Left lung (tissue), 10 donors: ENCODE results near the gene SCRT2. TPM values are rescaled to one million over a fixed set of nuclear protein-coding genes. Genes with fewer than 3 reads are reported as not detected.

ENCODE experiments used
- ATAC-seq: fragments of 200-7000 bp; cut with Tn5 transposase; one replicate; pipeline ENCODE4 v1.9.1; 2020; ENCODE audit warnings: moderate library complexity
- DNase-seq, 4 donors: peaks; one replicate each; pipeline ENCODE4 v3.0.0-alpha.2; 2013 to 2020
- H3K27ac ChIP-seq, 2 donors: fragments of 200-600 bp; sonication (generic) in 1 of 2; one replicate each; pipeline versions ENCODE4 v1.5.0 to v1.8.0; 2020 to 2021
- H3K27me3 ChIP-seq, 2 donors: fragments of 200-600 bp; sonication (generic) in 1 of 2; one replicate each; pipeline versions ENCODE4 v1.5.0 to v1.8.0; 2020 to 2021
- H3K36me3 ChIP-seq, 2 donors: fragments of 200-600 bp; sonication (generic) in 1 of 2; one replicate each; pipeline versions ENCODE4 v1.5.0 to v1.8.0; 2020 to 2021
- H3K4me1 ChIP-seq, 2 donors: fragments of 200-600 bp; one replicate each; pipeline ENCODE4 v1.8.0; 2021
- H3K4me3 ChIP-seq, 2 donors: fragments of 200-600 bp; sonication (generic) in 1 of 2; one replicate each; pipeline versions ENCODE4 v1.5.0 to v1.8.0; 2020 to 2021; ENCODE audit warnings: mild to moderate bottlenecking in 1 of 2
- H3K9me3 ChIP-seq, 2 donors: fragments of 200-600 bp; sonication (generic) in 1 of 2; one replicate each; pipeline versions ENCODE4 v1.5.0 to v1.8.0; 2020 to 2021
- intact Hi-C, 2 donors: fragments of 100-400 bp; cut with DNase I; formaldehyde crosslinking; loops; one replicate each; pipeline versions ENCODE4 v1.11.2 to v1.14.2; 2022
- polyA plus RNA-seq, 6 donors: library from polyadenylated mRNA; unstranded; fragments of 120-200 nt; gene quantifications; one replicate each; pipeline ENCODE4 v1.2.1, GENCODE V29; 2013; ENCODE audit not compliant: insufficient read length in 6 of 6
- total RNA-seq, 2 donors: library from RNA; stranded (reverse); fragmentation: NEBNext Ultra II Directional; extraction: Animal tissue kit (Norgen Biotek cat#: 25700); gene quantifications; one replicate each; pipeline ENCODE4 v1.2.1, GENCODE V29; 2021
- TF ChIP-seq, protein P1 (sequence below), 2 donors: fragments of 200-600 bp; sonication (generic) in 1 of 2; IDR thresholded peaks; one replicate each; pipeline versions ENCODE4 v1.5.0 to v1.8.0; 2021; ENCODE audit warnings: antibody characterized with exemption in 2 of 2
- donor health status: DM: no; HTN: yes; CAD: no.
- donor health status: DM: no; HTN: no; CAD: no.

SCRT2 gene
- total and polyA plus RNA-seq, 8 donors, result not detected

DNA sequence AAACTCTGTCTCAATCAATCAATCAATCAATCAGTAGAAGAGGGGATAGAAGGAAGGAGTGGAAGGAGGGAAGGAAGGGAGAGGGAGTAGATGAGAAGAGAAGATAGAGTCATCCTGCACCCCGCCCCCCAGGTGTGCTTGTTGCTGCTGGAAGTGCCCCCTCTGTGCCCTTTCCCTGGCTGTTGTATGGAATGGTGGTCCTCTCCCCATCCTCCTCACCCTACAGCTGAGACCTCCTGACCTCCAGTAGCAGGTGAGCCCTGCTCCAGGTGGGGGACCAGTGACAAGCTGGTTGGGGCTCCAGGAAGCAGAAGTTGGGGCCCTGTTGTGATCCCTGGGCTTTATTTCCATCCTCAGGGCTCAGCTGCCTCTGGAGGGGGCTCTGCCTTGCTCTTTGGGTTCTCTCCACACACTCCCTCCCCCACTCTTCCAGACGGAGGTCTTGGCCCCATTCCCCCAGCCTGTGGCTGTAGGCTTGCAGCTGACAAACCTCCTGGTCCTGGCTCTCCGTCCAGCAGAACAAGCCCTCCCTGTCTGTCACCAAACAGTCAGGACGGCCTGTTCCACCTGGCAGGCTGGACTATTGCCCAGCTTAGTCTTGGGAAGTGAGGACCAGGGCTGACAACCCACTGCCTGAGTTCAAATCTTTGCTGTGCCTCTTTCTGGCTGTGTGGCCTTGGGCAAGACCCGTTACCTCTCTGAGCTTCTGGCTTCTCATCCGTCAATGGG, 26.0 kb upstream of the SCRT2 start:
- DNase-seq, result no peak
- intact Hi-C loops, result no loop called here
- Histone ChIP-seq H3K9me3 (no peaks in the 10 kb centered on the region), H3K4me3 (no peak overlapping the region), H3K4me1 (no peaks in the 10 kb centered on the region), H3K36me3 (no peaks in the 10 kb centered on the region), H3K27ac (no peak overlapping the region), H3K27me3 (peaks cover 0 to 61% of the 10 kb centered on the region in 2 donors)
- TF ChIP-seq, protein P1, sequence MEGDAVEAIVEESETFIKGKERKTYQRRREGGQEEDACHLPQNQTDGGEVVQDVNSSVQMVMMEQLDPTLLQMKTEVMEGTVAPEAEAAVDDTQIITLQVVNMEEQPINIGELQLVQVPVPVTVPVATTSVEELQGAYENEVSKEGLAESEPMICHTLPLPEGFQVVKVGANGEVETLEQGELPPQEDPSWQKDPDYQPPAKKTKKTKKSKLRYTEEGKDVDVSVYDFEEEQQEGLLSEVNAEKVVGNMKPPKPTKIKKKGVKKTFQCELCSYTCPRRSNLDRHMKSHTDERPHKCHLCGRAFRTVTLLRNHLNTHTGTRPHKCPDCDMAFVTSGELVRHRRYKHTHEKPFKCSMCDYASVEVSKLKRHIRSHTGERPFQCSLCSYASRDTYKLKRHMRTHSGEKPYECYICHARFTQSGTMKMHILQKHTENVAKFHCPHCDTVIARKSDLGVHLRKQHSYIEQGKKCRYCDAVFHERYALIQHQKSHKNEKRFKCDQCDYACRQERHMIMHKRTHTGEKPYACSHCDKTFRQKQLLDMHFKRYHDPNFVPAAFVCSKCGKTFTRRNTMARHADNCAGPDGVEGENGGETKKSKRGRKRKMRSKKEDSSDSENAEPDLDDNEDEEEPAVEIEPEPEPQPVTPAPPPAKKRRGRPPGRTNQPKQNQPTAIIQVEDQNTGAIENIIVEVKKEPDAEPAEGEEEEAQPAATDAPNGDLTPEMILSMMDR (IDR thresholded peaks at IDR 0.05), result no peak
- ATAC-seq, result no peak

GRCh38 chr20:699811-700338, 24.3 kb upstream of the SCRT2 start:
- ATAC-seq (no peak), DNase-seq (no peak)
- Histone ChIP-seq H3K4me1 (no peaks in the 10 kb centered on the region), H3K27me3 (peaks cover 0 to 48% of the 10 kb centered on the region in 2 donors), H3K9me3 (no peaks in the 10 kb centered on the region), H3K27ac (no peak overlapping the region), H3K36me3 (no peaks in the 10 kb centered on the region), H3K4me3 (no peak overlapping the region)
- TF ChIP-seq, protein P1 (IDR thresholded peaks at IDR 0.05), result no peak
- intact Hi-C loops, result no loop called here

GRCh38 chr20:699342-699741, 23.7 kb upstream of the SCRT2 start:
- Histone ChIP-seq H3K36me3 (no peaks in the 10 kb centered on the region), H3K27ac (no peak overlapping the region), H3K27me3 (peaks cover 0 to 47% of the 10 kb centered on the region in 2 donors), H3K9me3 (no peaks in the 10 kb centered on the region), H3K4me3 (no peak overlapping the region), H3K4me1 (no peaks in the 10 kb centered on the region)
- DNase-seq (no peak), ATAC-seq (no peak)
- TF ChIP-seq, protein P1 (IDR thresholded peaks at IDR 0.05), result no peak
- intact Hi-C loops, result no loop called here

DNA sequence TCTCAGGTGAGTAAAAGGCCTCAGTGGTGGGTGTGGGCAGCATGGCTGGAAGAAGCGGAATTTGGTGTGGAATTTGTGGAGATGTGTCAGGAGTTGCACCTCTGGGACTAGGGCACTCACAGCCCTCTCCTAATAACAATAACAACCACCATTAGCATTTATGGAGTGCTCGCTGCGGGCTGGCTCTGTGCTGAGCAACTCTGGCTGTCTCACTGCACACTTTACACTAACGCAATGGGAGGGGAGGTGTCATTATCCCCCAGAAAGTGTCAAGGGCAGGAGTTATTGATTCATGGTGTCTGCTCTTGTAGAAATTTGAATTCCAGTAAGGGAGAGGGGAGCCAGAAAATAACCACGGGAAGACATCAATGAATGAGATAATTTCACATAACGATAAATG, 22.7 kb upstream of the SCRT2 start:
- no peaks in the 10 kb centered on the region for H3K36me3 ChIP-seq
- DNase-seq (no peak), ATAC-seq (no peak)
- intact Hi-C loops, result no loop called here
- H3K4me3 ChIP-seq, result no peak overlapping the region
- peaks cover 0 to 40% of the 10 kb centered on the region in 2 donors for H3K27me3 ChIP-seq
- TF ChIP-seq, protein P1 (IDR thresholded peaks at IDR 0.05), result no peak
- no peaks in the 10 kb centered on the region for H3K4me1 ChIP-seq
- no peaks in the 10 kb centered on the region for H3K9me3 ChIP-seq
- H3K27ac ChIP-seq, result no peak overlapping the region

- TF ChIP-seq, protein P1 (IDR thresholded peaks at IDR 0.05), result no peak
- intact Hi-C loops, result no loop called here
- no peak for ATAC-seq
Observed at GRCh38 chr20:697826-698225, 22.2 kb upstream of the SCRT2 start.

More at GRCh38 chr20:697826-698225, 22.2 kb upstream of the SCRT2 start:
- Histone ChIP-seq H3K27ac (no peak overlapping the region), H3K4me1 (no peaks in the 10 kb centered on the region), H3K36me3 (no peaks in the 10 kb centered on the region), H3K27me3 (peaks cover 0 to 40% of the 10 kb centered on the region in 2 donors), H3K4me3 (no peak overlapping the region), H3K9me3 (no peaks in the 10 kb centered on the region)
- no peak for DNase-seq
